NB4 (cell line): ENCODE data around the gene MCM5.
A peak's percentile ranks its signal among the peaks of the same experiment; 100 is the strongest.

Experiments used
- DNase-seq: peaks from one replicate; pipeline ENCODE4 v3.0.0; 2010; ENCODE audit warnings: low read depth
- H3K4me3 ChIP-seq: one replicate; pipeline ENCODE4 v1.5.1; 2011; ENCODE audit warnings: mild to moderate bottlenecking, low read depth, low read length, moderate library complexity
- MYC ChIP-seq: IDR thresholded peaks from 2 replicates; pipeline ENCODE4 v1.6.1; 2011; ENCODE audit warnings: low read depth, low read length
- POLR2A ChIP-seq: IDR thresholded peaks from 2 replicates; pipeline ENCODE4 v1.6.1; 2011; ENCODE audit warnings: mild to moderate bottlenecking; ENCODE audit not compliant: insufficient read length; ENCODE audit errors: extremely low read depth
- TF ChIP-seq, protein P1 (sequence below): IDR thresholded peaks from 2 replicates; pipeline ENCODE4 v1.6.1; 2011; ENCODE audit warnings: low read depth, low read length
- TF ChIP-seq, protein P2 (sequence below): IDR thresholded peaks from one replicate; pipeline ENCODE4 v1.5.1; 2012; ENCODE audit warnings: low read depth, low read length

Gene MCM5

DNA sequence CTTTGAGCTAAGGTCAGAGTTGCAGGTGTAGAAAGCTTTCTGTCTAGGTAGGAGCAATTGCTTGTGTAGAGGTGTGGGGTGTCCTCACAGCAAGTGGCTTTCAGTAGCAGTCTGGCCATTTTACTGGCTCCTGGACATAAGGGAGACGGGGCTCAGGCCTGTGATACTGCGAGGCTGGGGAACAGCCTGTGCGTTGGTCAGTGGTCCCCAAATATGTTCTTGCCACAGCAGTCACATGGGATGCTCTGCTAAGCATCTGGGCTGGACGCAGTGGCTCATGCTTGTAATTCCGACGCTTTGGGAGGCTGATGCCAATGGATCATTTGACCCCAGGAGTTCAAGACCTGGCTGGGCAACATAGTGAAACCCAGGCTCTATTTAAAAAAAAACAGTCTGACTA, 1.9 kb downstream of the MCM5 start:
- TF ChIP-seq POLR2A (no peak), MYC (no peak)
- TF ChIP-seq, protein P1, sequence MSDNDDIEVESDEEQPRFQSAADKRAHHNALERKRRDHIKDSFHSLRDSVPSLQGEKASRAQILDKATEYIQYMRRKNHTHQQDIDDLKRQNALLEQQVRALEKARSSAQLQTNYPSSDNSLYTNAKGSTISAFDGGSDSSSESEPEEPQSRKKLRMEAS = no peak
- TF ChIP-seq, protein P2, sequence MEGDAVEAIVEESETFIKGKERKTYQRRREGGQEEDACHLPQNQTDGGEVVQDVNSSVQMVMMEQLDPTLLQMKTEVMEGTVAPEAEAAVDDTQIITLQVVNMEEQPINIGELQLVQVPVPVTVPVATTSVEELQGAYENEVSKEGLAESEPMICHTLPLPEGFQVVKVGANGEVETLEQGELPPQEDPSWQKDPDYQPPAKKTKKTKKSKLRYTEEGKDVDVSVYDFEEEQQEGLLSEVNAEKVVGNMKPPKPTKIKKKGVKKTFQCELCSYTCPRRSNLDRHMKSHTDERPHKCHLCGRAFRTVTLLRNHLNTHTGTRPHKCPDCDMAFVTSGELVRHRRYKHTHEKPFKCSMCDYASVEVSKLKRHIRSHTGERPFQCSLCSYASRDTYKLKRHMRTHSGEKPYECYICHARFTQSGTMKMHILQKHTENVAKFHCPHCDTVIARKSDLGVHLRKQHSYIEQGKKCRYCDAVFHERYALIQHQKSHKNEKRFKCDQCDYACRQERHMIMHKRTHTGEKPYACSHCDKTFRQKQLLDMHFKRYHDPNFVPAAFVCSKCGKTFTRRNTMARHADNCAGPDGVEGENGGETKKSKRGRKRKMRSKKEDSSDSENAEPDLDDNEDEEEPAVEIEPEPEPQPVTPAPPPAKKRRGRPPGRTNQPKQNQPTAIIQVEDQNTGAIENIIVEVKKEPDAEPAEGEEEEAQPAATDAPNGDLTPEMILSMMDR = no peak

DNA sequence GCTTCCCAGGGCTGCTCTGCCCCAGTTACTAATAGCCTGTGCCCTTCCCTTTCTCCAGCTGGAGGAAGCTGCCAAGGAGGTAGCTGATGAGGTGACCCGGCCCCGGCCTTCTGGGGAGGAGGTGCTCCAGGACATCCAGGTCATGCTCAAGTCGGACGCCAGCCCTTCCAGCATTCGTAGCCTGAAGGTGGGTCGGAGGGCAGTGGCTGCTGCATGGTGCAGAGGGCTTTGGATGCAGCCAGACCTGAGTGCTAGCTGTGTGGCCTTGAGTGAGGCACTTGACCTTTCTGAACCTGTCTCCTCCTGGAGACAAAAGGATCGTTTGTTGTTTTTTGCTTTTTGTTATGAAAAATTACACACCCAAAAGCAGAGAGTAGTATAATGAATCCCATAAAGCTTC, 3.4 kb downstream of the MCM5 start:
- no peak for TF ChIP-seq POLR2A
- TF ChIP-seq, protein P2 = no peak
- no peak for TF ChIP-seq MYC
- TF ChIP-seq, protein P1 = no peak
- no peak overlapping the region for H3K4me3 ChIP-seq
- no peak for DNase-seq

More for the DNA sequence above, 1.9 kb downstream of the MCM5 start:
- peak overlapping the region; percentile 82 for H3K4me3 ChIP-seq
- DNase-seq = no peak

DNA sequence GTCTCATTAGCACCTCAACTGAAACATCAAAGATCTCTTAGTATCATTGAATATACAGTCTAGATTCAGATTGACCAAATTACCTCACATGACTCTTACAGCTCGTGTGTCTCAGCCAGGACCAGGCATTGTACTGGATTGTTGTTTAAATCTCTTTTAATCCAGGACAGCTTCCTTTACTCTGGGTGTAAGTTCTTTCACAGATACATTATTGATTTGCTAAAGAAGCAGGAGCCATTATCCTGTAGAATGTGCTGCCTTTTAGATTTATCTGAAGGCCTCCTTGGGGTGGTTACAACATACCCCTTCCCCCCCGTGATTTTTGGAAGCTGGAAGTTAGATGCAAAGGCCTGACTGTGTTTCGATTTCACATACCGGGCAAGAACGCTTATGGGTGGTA, 4.2 kb downstream of the MCM5 start:
- TF ChIP-seq, protein P1 = no peak
- TF ChIP-seq, protein P2 = no peak
- TF ChIP-seq MYC (no peak), POLR2A (no peak)
- no peak for DNase-seq
- H3K4me3 ChIP-seq = no peak overlapping the region

DNA sequence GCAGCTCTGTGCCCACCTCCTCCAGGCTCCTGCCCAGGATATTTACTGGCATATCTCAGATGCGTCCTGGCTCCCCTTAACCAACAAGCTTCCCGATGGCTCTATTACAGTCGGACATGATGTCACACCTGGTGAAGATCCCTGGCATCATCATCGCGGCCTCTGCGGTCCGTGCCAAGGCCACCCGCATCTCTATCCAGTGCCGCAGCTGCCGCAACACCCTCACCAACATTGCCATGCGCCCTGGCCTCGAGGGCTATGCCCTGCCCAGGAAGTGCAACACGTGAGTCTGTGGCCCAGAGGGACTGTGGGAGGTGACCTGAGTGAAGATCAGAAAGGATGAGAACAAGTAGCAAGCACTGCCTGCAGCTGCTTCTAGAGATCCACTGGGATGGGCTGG, 6.5 kb downstream of the MCM5 start:
- no peak overlapping the region for H3K4me3 ChIP-seq
- no peak for DNase-seq
- TF ChIP-seq POLR2A (no peak), MYC (no peak)
- TF ChIP-seq, protein P1 = no peak
- TF ChIP-seq, protein P2 = no peak

DNA sequence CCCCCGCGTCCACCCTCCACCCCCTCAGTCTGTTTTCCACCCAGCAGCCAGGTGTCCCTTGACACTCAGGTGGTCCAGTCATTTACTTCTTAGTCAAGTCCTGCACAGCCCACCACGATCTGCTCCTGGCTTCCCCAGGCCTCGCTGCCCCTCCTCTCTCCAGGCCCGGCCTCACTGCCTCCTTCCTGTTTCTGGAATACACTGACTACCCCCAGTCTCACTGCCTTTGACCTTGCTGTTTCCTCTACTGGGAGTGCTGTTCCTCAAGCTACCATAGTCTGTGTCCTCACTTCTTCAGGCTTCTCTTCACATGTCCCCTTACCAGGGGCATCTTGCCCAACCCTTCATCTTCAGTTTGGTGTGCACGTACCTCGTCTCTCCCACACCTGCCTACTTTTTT, 7.4 kb downstream of the MCM5 start:
- no peak overlapping the region for H3K4me3 ChIP-seq
- DNase-seq = no peak
- TF ChIP-seq, protein P2 = no peak
- TF ChIP-seq MYC (no peak), POLR2A (no peak)
- TF ChIP-seq, protein P1 = no peak
